T-helper 1 cell treated with Interleukin-12 subunit alpha and Interleukin-12 subunit beta and Interleukin-4 antibody, amounts not matched to agents 30 ng/mL and 1 ng/mL, for 36 hours (primary cell): ENCODE data around the gene RPL28. TPM values are rescaled to one million over a fixed set of nuclear protein-coding genes. Genes with fewer than 3 reads are reported as not detected.
"Not testable (repeated sequence)": the region's sequence is repeated elsewhere in the genome, so short reads cannot be mapped to it uniquely, and the experiment has no call there.

Experiments used
- intact Hi-C: fragments of 100-400 bp; cut with micrococcal nuclease; formaldehyde crosslinking; loops from one replicate; pipeline ENCODE4 v1.15.1; 2024
- total RNA-seq: library from RNA; stranded (reverse); gene quantifications from 2 replicates; pipeline ENCODE4 v1.2.3, GENCODE V29; 2022

The RPL28 gene
- total RNA-seq, 1 donor from 2014 or later: 2,242 TPM

DNA sequence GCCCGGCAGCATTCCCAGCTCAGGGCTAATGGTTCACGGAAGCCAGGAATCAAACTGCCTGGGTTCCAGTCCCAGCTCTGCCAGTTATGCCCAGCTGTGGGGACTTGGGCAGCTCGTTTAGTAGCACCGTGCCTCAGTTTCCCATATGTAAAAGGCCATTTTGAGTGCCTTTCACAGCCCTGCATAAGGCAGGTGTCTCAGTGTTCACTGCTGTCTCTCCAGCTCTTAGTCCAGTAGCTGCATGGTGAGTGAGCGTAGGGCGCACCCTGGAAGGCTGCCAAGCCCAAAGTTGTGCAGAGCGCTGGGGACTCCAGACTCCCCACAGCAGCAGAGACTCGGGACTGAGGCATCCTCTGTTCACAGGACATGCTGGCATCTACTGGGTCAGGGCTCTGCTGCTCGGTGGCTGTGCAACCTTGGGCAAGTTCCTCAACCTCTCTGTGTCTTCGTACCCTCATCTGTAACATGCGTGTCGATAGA is 5.5 kb downstream of the RPL28 start:
- intact Hi-C loops: no loop called here

DNA sequence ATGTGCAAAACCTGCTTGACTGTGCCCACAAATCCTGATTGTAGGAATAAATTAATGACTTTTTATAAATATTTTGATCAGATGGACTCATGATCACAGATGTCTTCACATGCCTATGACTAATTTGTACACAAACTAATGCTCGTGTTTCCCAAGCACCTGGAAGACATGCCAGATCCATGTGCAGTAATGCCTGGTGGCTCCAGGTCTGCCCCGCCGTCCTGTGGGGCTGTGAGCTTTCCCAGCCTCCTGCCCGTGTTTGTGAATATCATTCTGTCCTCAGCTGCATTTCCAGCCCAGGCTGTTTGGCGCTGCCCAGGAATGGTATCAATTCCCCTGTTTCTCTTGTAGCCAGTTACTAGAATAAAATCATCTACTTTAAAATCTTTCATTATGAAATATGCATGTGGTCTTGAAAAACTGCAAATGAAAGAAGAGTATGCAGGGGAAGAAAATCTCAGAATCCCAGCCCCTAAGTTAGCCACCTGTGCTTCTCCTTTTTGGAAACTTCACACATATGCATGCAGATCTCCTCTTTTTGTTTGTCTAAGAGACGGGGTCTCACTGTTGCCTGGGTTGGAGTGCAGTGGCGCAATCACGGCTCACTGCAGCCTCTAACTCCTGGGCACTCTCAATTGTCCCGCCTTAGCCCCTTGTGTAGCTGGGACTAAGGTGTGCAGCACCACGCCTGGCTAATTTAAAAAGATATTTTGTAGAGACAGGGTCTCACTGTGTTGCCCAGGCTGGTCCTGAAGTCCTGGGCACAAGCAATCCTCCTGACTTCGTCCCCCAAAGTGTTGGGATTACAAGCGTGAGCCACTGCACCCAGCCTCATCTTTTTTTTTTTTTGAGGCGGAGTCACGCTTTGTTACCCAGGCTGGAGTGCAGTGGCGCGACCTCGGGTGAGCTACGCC is 6.2 kb downstream of the RPL28 start:
- intact Hi-C loops: no loop called here

DNA sequence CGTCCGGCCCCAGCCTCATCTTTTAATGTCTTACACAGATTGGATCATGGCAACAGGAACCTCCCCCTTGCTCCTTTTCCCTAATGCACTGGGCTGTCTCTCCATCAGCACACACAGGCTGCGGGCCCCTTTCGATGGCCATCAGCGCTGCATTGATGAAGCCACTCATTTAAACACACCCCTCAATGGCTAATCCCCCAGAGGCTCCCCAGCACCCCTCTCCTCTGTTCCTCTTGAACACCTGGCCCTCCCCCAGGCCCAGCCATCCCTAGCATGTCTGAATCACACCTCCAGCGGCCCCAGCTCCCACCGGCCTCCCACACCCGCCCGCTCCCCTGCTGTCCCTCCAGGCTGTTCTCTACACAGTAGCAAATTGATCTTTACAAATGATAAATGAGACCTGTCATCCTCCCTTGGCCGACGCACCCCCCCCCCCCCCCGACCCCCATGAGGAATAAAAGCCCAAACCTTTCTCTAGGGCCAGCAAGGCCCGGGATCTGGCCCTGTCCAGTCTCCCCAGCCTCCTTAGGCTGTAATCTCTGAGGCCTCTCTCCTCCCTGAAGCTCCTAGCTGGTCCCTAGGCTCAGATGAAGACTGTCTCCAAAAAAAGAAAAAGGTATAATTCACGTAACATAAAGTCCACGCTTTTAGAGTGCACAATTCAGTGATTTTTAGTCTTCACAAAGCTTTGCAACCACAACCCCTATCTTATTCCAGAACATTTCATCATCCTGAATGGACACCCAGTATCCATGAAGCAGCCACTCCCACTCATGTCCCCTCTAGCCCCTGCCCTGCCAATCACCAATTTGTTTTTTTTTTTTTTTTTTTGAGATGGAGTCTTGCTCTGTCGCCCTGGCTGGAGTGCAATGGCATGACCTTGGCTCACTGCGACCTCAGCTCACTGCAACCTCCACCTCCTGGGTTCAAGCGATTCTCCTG is 7.4 kb downstream of the RPL28 start:
- intact Hi-C loops: no loop called here

DNA sequence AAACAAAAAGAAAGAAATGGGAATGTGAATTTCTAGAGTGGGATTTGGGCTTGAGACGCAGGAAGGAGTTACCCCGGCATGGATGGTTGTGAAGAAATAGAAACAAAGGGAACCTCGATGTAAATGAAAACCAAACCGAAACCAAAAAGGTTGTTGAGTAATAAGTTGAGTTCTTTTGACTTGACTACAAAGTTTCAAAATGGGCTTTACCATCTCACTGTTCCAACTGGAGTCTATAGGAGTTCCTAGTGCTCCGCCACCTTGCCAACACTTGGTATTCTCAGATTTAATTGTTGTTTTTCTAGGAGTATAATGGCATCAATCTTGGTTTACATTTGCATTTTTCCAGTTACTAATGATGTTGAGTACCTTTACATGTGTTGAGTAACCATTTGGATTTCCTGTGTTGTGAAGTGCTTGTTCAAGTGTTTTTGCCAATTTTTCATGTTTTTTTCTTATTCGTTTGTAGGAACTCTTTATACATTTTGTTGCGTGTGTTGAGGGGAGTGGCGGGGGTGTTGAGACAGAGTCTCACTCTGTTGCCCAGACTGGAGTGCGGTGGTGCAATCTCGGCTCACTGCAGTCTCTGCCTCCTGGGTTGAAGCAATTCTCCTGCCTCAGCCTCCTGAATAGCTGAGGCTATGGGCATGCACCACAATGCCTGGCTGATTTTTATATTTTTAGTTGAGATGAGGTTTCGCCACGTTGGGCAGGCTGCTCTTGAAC is 12.6 kb downstream of the RPL28 start:
- intact Hi-C loops: loop anchor here (1.0 kb wide), 1 partner anchor 9 kb away; the partner anchor contains the start of gene UBE2S

DNA sequence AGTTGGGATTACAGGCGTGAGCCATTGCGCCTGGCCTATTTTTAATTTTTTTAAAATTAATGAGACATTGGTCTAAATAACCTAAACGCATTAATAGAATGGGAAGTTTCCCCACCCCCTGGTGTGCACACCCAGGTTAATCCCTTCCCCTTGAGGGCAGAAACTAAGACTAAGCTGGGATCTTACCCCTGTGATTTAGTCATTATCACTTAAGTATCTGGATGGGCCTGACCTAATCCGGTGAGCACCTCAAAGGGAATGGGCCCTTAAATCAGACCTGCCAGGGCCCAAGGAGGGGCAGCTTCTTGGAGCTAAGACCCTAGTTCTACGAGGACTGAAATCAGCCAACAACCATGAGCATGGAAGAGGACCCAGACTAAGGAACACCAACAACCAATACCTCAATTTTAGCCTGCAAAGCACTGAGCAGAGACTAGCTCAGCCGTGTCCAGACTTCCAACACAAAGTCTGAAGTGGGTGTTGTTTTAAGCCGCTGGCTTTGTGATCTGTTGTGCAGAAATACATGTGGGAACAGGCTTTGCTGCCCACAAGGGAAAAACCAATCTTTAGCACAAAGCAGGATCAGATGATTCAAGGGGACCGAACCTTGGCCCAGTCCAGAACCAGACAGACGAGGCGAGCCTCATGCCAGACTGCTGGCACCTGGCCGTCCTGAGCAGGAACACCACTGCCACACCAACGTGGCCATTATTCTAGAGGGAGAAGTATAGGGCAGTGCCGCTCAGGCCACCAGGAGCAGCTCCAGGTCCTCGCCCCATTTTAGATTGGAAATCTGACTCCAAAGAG is 14.8 kb downstream of the RPL28 start:
- intact Hi-C loops: no loop called here

DNA sequence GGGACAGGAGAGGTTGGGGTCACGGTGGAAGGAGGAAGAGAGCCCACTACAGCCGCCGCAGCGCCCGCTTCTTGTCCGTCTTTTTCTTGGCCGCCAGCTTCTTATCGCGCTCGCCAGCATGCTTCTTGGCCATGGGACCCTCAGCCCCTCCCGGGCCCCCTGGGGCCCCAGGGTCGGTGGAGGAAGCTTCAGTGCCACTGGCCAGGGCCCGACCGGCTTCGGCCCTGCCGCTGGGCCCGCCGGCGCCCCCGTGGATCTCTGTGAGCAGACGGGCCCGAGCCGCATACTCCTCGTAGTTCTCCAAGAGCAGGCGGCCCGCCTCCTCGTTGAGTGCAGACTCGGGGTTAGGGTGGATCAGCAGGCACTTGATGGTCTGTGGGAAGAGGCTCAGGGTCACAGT is 15.7 kb downstream of the RPL28 start:
- intact Hi-C loops: not testable (repeated sequence)

DNA sequence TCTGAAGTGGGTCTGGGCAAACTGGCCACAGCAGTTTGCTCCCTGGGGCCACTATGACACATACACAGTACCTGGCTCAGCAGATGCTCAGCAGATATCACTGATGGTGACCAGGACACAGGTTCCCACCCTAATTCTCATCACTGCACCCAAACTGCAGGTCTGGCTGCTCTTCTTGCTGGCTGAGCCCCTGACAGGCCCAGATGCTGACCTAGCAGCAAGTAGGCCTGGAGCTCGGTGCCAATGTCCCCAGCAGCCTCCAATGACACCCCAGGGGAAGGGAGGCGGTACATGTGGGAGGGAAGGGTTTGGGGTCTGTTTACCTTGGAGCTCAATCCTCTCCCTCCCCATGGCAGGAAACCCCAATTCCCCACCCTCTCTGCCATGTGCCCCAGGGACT is 16.8 kb downstream of the RPL28 start:
- intact Hi-C loops: no loop called here

DNA sequence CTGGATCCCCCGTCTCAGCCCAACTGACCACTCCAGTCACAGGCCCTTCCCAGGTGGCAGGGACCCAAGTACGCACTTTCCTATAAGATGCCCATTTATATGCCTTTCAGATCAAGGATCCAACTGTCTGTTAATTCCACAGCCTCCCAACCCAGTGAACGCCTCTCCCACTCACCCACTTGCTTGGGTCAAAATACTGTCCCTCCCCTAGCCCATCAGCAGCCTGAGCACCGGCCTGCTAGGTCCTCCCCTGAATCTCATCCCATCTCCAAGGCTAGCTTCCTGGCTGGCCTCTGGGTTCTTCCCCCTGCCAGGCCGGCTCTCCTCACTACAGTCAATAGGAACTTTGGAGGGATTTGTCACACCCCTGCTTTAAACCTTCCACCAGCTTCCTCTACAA is 19.9 kb downstream of the RPL28 start:
- intact Hi-C loops: no loop called here

DNA sequence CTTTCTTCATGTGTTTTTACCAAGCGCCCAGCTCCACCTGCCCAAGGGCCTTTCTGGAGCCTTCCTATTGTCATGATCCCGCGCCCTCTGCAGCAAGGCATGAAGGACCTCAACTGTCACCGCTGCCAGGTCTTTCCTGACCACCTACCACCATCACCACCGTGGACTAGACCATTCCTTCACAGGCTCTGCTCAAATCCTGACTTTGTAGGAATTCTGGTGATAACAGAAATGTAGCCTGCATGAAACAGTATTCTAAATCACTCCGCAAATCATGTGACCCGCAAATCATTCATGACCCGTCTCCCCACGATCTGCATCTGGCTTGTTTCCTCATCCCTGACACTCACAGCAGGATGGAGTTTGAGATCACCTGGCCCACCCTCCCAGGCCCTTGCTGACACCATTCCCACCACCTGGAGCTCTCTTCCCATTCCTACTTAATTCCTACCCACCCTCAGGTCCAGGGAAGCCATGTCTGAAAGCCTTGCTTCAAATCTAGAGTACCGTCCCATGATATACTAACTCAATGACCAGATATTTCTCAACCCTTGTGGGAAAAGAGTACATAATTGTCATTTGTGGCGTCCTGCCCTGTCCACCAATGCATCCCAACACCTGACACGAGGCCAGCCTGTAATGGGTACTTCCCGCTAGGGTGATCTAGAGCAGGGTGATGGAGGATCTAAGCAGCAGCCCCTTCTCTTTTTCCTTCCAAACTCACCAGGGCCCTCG is 20.5 kb downstream of the RPL28 start:
- intact Hi-C loops: no loop called here

DNA sequence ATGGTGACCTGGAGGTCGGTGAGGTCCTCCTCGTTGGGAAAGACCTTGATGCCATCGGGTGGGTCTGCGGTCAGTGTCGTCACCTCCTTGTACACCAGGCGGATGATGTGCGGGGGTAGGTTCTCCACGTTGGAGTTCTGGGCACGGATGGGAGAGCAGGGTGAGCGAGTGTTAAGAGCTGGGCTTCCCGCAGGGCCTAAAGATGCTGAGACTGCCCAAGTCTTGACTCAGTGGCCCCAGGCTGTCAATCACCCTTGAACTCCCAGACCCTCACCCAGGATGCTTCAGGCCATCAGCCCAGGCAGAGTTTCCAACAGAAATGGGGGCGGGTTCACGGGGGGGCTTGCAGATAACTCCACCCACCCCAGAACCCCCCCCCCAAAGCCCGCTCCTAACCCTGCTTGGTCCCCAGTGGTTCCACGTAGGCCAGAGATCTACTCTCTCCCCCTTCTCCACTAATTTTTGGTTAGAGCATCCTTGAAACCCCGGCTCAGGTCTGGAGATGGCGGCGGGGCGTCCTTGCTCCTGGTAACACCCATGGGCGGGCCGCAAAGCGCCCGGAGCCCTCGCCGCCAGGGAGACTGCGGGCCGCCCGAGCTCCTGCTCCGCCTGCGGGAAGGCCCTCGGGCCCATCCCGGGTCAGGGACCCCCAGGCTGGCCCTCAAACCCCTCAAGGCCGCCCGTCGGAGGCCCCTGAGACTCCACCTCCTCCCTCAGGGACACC is 21.3 kb downstream of the RPL28 start:
- intact Hi-C loops: loop anchor here (1.0 kb wide), 2 partner anchors 9 to 192 kb away; partner anchors contain the start of gene FIZ1

DNA sequence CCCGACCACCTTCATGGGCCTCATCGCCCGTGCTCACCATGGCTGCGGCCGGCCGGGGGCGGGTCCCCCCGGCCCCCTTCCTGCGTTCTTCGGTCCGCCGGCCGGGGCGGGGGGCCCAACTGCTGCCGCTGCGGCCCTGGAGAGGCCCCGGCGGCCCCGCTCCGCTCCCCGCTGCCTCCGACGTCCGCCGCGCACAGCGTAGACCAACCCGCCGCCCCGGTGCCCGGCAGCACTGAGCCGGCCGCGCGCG is 21.7 kb downstream of the RPL28 start, which contains the start of gene UBE2S:
TSS of gene UBE2S (minus strand) at position 239 of the 250 bp plus-strand sequence. CDS start at position 40, 199 bp downstream.
- intact Hi-C loops: loop anchor here (1.0 kb wide), 2 partner anchors 9 to 192 kb away; partner anchors contain the start of gene FIZ1

DNA sequence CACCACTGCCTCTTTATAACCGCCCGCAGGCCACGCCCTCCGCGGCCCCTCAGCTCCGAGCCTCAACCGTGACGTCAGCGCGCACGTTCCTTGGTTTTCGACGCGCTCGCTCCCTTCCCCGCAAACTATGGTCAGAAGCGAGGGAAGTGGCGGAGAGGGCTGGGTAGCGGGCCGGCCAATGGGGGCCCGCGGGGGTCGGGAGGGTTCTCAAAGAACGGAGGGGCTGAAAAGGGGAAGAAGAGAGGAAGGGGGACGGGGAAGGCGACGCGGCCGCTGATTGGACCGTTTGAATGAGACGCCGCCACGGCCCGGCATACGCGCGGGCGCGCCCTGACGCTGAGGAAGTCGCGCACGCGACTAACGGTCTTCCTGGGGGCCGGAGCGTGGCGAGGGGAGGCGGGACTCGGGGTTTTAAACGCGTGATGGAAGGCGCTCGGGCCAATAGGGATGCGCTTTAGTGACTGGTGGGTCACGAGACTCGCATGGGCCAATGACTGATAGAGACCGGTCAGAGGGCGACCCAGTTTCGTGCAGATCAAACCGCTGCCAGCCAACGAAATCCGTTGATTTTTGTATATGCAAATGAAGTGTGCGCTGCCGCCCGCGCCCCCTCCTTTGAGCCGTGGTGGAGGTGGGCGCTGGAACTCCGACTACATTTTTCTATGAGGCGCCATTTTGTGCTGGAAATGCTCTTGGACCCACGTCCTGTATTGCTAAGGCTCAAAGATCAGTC is 22.2 kb downstream of the RPL28 start:
- intact Hi-C loops: loop anchor here (1.0 kb wide), 16 partner anchors 10 to 1271 kb away; partner anchors contain the start of genes CNOT3, COX6B2, FIZ1 and HSPBP1

DNA sequence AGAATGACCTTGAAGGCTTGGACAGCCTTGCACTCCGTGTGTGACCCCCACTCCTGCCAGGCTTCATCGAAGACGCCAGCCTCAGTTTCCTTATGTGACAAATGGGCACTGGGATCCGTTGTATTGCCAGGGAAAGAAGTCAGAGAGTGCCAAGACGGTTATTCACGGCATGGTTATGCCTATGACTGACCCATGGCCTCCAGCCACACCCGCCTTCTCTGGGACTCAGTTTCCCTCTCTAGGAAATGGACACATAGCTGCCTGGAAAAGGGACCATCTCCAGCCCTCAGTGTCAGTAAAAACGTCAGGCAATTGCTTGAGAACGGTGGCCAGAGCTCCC is 22.8 kb downstream of the RPL28 start:
- intact Hi-C loops: loop anchor here (1.0 kb wide), 14 partner anchors 23 to 1271 kb away; partner anchors contain the start of genes CNOT3, COX6B2, HSPBP1 and ISOC2

DNA sequence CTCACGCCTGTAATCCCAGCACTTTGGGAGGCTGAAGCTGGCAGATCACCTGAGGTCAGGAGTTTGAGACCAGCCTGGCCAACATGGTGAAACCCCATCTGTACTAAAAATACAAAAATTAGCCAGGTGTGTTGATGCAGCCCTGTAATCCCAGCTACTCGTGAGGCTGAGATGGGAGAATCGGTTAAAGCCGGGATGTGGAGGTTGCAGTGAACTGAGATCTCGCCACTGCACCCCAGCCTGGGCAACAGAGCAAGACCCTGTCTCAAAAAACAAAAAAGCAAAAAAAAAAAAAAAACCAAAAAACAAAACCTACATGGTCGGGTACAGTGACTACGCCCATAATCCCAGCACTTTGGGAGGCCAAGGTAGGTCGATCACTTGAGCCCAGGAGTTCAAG is 23.4 kb downstream of the RPL28 start:
- intact Hi-C loops: not testable (repeated sequence)

DNA sequence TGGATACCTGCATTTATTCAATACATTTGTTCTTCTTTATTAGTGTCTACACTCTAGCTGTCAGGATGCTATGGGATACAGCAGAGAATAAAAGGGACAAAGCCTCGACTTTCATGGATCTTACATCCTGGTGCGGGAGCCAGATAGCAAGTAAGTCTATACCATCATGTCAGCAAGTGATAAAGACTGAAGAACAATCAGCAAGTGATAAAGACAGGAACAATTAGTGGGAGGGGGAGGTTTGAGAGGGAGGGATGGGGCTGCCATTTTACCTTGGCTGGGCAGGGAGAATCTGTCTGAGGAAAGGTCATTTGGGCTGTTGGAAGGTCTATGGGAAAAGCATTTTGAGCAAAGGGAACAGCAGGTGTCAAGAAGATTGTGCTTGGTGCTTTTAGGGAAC is 24.4 kb downstream of the RPL28 start:
- intact Hi-C loops: no loop called here

DNA sequence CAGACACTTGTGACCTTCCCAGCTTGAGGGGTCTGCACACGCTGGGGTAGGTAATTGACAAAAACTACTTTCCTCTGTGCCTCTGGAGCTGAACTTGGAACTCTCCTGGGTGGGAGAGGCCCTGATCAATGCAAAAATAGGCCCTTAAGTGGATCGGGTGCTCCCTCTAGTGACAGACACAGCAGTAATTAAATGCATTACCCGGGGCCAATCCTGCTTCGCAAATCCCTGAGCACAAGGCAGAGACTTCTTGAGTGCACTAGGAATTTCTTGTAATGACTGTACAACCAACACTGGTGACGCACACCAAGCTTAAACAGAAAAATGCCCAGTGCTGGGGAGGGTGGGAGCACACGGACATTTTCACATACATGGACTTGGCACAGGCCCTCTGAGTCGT is 32.5 kb downstream of the RPL28 start:
- intact Hi-C loops: loop anchor here (1.0 kb wide), 5 partner anchors 117 to 330 kb away; no protein-coding TSS in a partner anchor

DNA sequence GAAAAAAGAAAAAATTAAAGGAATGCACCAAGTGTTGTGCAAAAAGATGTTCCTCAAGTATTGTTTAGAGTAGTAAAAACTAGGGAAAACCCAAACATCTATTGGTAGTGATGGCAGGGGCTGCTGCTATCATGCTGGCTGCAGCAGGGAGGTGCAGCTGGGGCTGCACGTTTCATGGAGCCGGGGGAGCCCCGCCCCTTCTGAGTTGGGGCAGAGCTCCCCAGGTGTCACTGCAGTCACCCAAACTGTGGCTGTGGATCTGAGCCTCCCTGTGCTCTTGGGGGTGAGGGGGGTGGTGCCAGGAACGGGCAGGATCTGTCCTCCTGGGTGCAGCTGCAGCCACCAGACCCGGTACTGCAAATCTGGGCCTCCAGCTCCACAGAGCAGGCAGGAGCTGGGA is 33.4 kb downstream of the RPL28 start:
- intact Hi-C loops: no loop called here

DNA sequence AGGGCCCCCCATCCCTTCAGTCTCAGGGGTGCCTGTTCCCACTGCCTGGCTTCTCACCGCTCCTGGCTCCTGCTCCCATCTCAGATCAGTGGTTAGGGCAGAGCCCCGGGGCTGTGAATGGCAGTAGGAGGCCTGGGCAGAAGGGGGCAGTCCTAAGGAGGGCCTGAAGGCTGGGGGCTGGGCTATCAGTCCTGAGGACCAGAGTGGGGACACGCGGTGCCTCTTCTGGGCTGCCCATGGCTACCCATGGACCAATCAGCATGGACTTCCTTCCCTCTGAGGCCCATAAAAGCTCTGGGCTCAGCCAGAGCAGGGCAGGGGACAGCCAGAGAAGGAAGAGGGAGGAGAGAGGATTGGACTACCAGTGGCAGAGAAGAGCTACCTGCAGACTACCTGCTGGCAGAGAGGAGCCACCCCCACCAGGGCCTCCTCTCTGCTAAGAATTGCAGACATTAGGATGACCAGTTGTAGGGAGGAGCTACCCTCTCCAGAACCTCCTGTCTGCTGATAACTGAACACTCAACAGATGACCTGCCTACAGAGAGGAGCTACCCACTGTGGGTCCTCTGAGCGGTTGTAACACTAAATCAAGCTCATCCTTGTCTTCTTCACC is 34.0 kb downstream of the RPL28 start:
- intact Hi-C loops: no loop called here
